OCI-LY1 (cell line): ENCODE data around the gene STAG3.

Experiments
- H2AFZ ChIP-seq: fragments of 200-600 bp; sonication (generic), shearing (Covaris generic); 2 replicates; pipeline ENCODE4 v1.6.0; 2014; ENCODE audit warnings: antibody characterized with exemption, mild to moderate bottlenecking, low read length
- H3F3A ChIP-seq: fragments of 200-600 bp; sonication (generic), shearing (Covaris generic); 2 replicates; pipeline ENCODE4 v1.6.0; 2014; ENCODE audit warnings: mild to moderate bottlenecking, antibody characterized with exemption, low read length, moderate library complexity; ENCODE audit not compliant: insufficient read depth
- H3K27ac ChIP-seq: fragments of 200-600 bp; sonication (generic); 2 replicates; pipeline ENCODE4 v1.5.1; 2014; ENCODE audit warnings: low read length, mixed run types, mild to moderate bottlenecking, low read depth; ENCODE audit not compliant: poor library complexity, severe bottlenecking
- H3K27me3 ChIP-seq: fragments of 200-600 bp; sonication (generic); 2 replicates; pipeline ENCODE4 v1.6.0; 2014; ENCODE audit warnings: antibody characterized with exemption, mild to moderate bottlenecking, low read length, moderate library complexity; ENCODE audit not compliant: insufficient read depth
- H3K36me3 ChIP-seq: fragments of 200-600 bp; sonication (generic); 2 replicates; pipeline ENCODE4 v1.6.1; 2014; ENCODE audit warnings: mild to moderate bottlenecking, antibody characterized with exemption, low read length, moderate library complexity, mixed read lengths; ENCODE audit not compliant: insufficient read depth
- H3K4me1 ChIP-seq: fragments of 200-600 bp; sonication (generic); 2 replicates; pipeline ENCODE4 v1.5.1; 2014; ENCODE audit warnings: mild to moderate bottlenecking, low read length, moderate library complexity; ENCODE audit not compliant: insufficient read depth, severe bottlenecking
- H3K4me2 ChIP-seq: fragments of 200-600 bp; sonication (generic), shearing (Covaris generic); 2 replicates; pipeline ENCODE4 v1.6.1; 2014; ENCODE audit warnings: low read length
- H3K4me3 ChIP-seq: fragments of 200-600 bp; sonication (generic); 2 replicates; pipeline ENCODE4 v1.5.1; 2014; ENCODE audit warnings: low read length, low read depth, mild to moderate bottlenecking, mixed read lengths; ENCODE audit not compliant: poor library complexity, severe bottlenecking
- H3K79me2 ChIP-seq: fragments of 200-600 bp; shearing (Covaris generic); 2 replicates; pipeline ENCODE4 v1.6.1; 2016; ENCODE audit warnings: mixed run types, low read length, mixed read lengths; ENCODE audit not compliant: insufficient read depth
- H3K9ac ChIP-seq: fragments of 200-600 bp; sonication (generic), shearing (Covaris generic); 2 replicates; pipeline ENCODE4 v1.6.1; 2014; ENCODE audit warnings: mild to moderate bottlenecking, low read length, mixed read lengths
- H3K9me2 ChIP-seq: fragments of 200-600 bp; sonication (generic), shearing (Covaris generic); 2 replicates; pipeline ENCODE4 v1.6.1; 2014; ENCODE audit warnings: low read depth, mild to moderate bottlenecking, low read length, mixed read lengths
- H3K9me3 ChIP-seq: fragments of 200-600 bp; shearing (Covaris generic); 2 replicates; pipeline ENCODE4 v1.6.1; 2014; ENCODE audit warnings: low read length, mixed read lengths
- H4K20me1 ChIP-seq: fragments of 200-600 bp; sonication (generic), shearing (Covaris generic); 2 replicates; pipeline ENCODE4 v1.6.0; 2016; ENCODE audit warnings: mild to moderate bottlenecking, low read length; ENCODE audit not compliant: insufficient read depth
- EZH2 ChIP-seq: fragments of 200-600 bp; sonication (generic), shearing (Covaris generic); IDR thresholded peaks from 2 replicates; pipeline ENCODE4 v1.8.0; 2017; ENCODE audit warnings: borderline replicate concordance, mixed run types, mild to moderate bottlenecking, antibody characterized with exemption, low read length, moderate library complexity, mixed read lengths
- TF ChIP-seq, protein P1 (sequence below): fragments of 200-600 bp; sonication (generic), shearing (Covaris generic); IDR thresholded peaks from 2 replicates; pipeline ENCODE4 v1.5.1; 2017; ENCODE audit warnings: mild to moderate bottlenecking, antibody characterized with exemption, low read length, moderate library complexity, mixed read lengths

The STAG3 gene

DNA sequence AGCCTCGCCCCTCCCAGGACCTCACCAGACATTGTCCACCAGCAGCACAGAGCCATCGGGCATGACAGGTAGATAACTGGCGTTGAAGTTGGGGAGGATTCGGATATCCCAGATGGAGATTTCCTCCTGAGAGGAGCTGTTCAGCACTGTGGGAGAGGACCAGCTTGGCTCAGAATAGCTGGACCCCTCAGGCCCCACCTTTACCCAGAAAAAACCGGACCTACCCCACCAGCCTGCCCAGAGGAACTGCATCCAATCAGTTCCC is 20.7 kb upstream of the STAG3 start:
- H3K9me3 ChIP-seq, result no peaks in the 10 kb centered on the region
- peak overlapping the region; percentile 96 for H3K4me2 ChIP-seq
- no peaks in the 10 kb centered on the region for H4K20me1 ChIP-seq
- no peak for TF ChIP-seq EZH2
- TF ChIP-seq, protein P1, sequence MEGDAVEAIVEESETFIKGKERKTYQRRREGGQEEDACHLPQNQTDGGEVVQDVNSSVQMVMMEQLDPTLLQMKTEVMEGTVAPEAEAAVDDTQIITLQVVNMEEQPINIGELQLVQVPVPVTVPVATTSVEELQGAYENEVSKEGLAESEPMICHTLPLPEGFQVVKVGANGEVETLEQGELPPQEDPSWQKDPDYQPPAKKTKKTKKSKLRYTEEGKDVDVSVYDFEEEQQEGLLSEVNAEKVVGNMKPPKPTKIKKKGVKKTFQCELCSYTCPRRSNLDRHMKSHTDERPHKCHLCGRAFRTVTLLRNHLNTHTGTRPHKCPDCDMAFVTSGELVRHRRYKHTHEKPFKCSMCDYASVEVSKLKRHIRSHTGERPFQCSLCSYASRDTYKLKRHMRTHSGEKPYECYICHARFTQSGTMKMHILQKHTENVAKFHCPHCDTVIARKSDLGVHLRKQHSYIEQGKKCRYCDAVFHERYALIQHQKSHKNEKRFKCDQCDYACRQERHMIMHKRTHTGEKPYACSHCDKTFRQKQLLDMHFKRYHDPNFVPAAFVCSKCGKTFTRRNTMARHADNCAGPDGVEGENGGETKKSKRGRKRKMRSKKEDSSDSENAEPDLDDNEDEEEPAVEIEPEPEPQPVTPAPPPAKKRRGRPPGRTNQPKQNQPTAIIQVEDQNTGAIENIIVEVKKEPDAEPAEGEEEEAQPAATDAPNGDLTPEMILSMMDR, result no peak
- peaks cover 63% of the 10 kb centered on the region for H3K4me1 ChIP-seq
- no peak overlapping the region for H2AFZ ChIP-seq
- no peaks in the 10 kb centered on the region for H3K9me2 ChIP-seq
- peak overlapping the region; percentile 86; the same call in 1 of the 2 replicates for H3K9ac ChIP-seq
- no peaks in the 10 kb centered on the region for H3K79me2 ChIP-seq
- peak overlapping the region; percentile 83 for H3K4me3 ChIP-seq
- no peaks in the 10 kb centered on the region for H3K27me3 ChIP-seq
- peaks cover 49% of the 10 kb centered on the region for H3K36me3 ChIP-seq
- H3F3A ChIP-seq, result no peaks in the 10 kb centered on the region
- peak overlapping the region; percentile 65 for H3K27ac ChIP-seq

DNA sequence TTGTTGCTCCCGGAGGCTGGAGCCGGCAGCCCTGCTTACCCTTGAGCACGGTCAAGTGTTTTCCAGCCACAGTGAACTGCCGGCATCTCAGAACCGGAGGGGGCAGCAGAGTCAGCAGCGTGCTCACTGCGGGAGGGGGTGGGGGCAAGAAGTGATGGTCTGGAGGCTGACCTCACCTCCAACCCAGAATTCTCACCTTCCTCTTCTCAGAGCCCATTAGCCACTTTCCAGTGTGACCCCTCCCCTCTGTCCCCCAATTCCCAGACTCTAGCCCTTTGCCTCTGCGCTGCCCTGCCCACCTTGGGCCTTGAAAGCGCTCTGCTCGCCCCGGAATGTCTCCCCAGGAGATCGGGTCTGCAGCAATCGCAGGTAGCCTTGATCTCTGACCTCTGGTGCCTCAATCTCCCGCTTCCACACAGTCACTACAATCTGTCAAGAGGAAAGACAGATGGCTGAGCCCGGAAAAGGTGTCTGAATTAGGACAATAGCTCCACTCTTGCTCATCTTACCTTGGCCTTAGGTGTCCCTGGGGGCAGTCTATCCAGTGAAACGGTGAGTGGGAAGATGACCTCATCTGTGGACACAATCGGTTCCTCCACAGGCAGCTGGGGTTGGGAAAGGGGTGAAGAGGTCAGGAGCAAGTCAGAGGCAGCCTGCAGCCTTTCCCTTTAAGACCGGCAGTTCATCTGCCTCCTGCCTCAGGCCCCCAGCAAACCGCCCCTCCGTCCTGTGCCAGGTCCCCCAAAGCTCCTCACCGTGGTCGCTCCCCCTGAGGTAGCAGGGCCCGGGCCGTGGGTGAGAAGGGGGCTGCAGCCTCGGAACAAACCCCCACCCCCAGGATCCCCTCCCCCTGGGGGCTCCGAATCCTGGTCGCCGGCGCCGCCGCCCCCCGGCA is 20.1 kb upstream of the STAG3 start:
- Histone ChIP-seq H3K4me2 (peak overlapping the region; percentile 96), H3K4me1 (peaks cover 57% of the 10 kb centered on the region), H3F3A (no peaks in the 10 kb centered on the region), H3K9ac (peak overlapping the region; percentile 86), H3K4me3 (peak overlapping the region; percentile 83), H3K36me3 (peaks cover 46% of the 10 kb centered on the region), H2AFZ (no peak overlapping the region), H3K27ac (peak overlapping the region; percentile 65), H3K79me2 (no peaks in the 10 kb centered on the region), H3K27me3 (no peaks in the 10 kb centered on the region), H4K20me1 (no peaks in the 10 kb centered on the region), H3K9me3 (no peaks in the 10 kb centered on the region), H3K9me2 (no peaks in the 10 kb centered on the region)
- TF ChIP-seq EZH2, result no peak
- TF ChIP-seq, protein P1, result peak; percentile 66

DNA sequence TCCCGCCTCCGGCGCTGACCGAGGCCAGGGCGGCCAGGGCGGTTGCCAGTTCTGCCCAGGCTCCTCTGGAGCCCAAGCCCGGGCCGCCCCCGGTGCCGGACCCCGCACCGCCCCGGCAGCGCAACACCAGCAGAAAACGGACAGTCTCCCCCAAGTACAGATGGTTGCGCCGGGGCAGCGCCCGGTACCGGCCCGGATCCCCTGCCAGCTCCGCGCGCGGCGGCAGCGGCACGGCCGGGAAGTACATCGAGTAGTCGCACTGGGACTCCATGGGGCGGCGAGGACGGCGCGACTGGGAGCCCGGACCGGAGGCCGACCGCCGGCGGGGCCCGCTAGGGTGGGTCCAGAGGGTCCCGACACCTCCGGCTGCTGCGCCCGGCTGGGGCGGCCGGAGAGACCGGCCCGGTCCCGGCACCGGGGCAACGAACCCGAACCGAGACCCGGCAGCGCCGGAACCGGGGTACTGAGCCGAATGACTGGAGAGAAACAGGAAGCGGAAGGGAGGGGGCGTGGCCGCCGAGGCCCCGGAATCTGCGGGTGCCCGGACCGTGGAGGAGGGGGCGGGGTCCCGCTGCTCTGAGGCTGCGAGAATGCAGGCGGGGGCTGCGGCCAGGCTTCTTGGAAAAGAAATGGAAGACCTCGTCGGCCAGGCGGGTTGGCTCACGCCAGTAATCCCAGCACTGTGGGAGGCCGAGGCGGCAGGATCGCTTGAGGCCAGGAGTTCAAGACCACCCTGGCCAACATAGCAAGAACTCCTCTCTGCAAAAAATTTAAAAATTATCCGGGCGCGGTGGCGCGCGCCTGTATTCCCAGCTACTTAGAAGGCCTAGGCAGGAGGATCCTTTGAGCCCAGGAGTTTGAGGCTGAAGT is 19.3 kb upstream of the STAG3 start, which contains the start of gene TRAPPC14:
Gene TRAPPC14, minus strand, starts transcription at position 495 of the 870 bp plus-strand sequence. Its CDS starts 224 bp downstream, at position 271.
- H3K4me1 ChIP-seq, result peaks cover 52% of the 10 kb centered on the region
- peak within 1 kb of the TSS; percentile 83 for H3K4me3 ChIP-seq
- H3K9me2 ChIP-seq, result no peaks in the 10 kb centered on the region
- H2AFZ ChIP-seq, result no peak within 1 kb of the TSS; the same call in 1 of the 2 replicates
- peaks cover 37% of the 10 kb centered on the region for H3K36me3 ChIP-seq
- TF ChIP-seq EZH2, result no peak
- TF ChIP-seq, protein P1, result no peak
- H4K20me1 ChIP-seq, result no peaks in the 10 kb centered on the region
- H3K27ac ChIP-seq, result peak within 1 kb of the TSS; percentile 65
- no peaks in the 10 kb centered on the region for H3F3A ChIP-seq
- peak within 1 kb of the TSS; percentile 86 for H3K9ac ChIP-seq
- H3K79me2 ChIP-seq, result no peaks in the 10 kb centered on the region
- no peaks in the 10 kb centered on the region for H3K9me3 ChIP-seq
- no peaks in the 10 kb centered on the region for H3K27me3 ChIP-seq
- peak within 1 kb of the TSS; percentile 96 for H3K4me2 ChIP-seq
